HepG2 (cell line): Measurements from ENCODE around the gene RGS2. TPM values are rescaled to one million over a fixed set of nuclear protein-coding genes. Genes with fewer than 3 reads are reported as not detected.

Experiments used
- ATF4 ChIP-seq, 2 experiments: fragments of 450-650 bp in 1 of 2; sonication (generic) in 1 of 2; formaldehyde crosslinking; IDR thresholded peaks; 2 replicates each; pipeline versions ENCODE4 v1.5.0 to v1.8.0; 2020 to 2022; ENCODE audit warnings: mild to moderate bottlenecking in 1 of 2, missing genetic modification reagents in 1 of 2
- GPBP1L1 ChIP-seq: sonication (generic); formaldehyde crosslinking; IDR thresholded peaks from 2 replicates; pipeline ENCODE4 v1.5.0; 2020; ENCODE audit warnings: mild to moderate bottlenecking, missing genetic modification reagents
- ISL2 ChIP-seq: sonication (generic); formaldehyde crosslinking; IDR thresholded peaks from 2 replicates; pipeline ENCODE4 v1.5.0; 2020; ENCODE audit warnings: missing genetic modification reagents
- KMT2A ChIP-seq: sonication (generic); formaldehyde crosslinking; IDR thresholded peaks from 2 replicates; pipeline ENCODE4 v1.4.0; 2020; ENCODE audit warnings: missing genetic modification reagents
- POGZ ChIP-seq: sonication (generic); formaldehyde crosslinking; IDR thresholded peaks from 2 replicates; pipeline ENCODE4 v1.4.0; 2020; ENCODE audit warnings: mild to moderate bottlenecking, missing genetic modification reagents
- POLR2AphosphoS2 ChIP-seq: IDR thresholded peaks from 2 replicates; pipeline ENCODE4 v1.6.1; 2011; ENCODE audit warnings: low read depth, low read length, improper control_type of control experiment
- RARA ChIP-seq: IDR thresholded peaks from 2 replicates; pipeline ENCODE4 v1.6.1; 2016; ENCODE audit warnings: missing genetic modification reagents, missing compliant biosample characterization
- SIX4 ChIP-seq: sonication (generic); formaldehyde crosslinking; IDR thresholded peaks from 2 replicates; pipeline ENCODE4 v1.4.0; 2020; ENCODE audit warnings: missing genetic modification reagents
- SKIL ChIP-seq: sonication (generic); formaldehyde crosslinking; IDR thresholded peaks from 2 replicates; pipeline ENCODE4 v1.8.0; 2022; ENCODE audit warnings: missing genetic modification reagents, mild to moderate bottlenecking, moderate library complexity, borderline replicate concordance
- SOX6 ChIP-seq, 2 experiments: fragments of 450-650 bp in 1 of 2; sonication (generic) in 1 of 2; formaldehyde crosslinking in 1 of 2; IDR thresholded peaks; 2 replicates each; pipeline versions ENCODE4 v1.4.0 to v1.6.1; 2017 to 2020; ENCODE audit warnings: antibody characterized with exemption in 1 of 2, mild to moderate bottlenecking in 1 of 2, missing genetic modification reagents in 1 of 2
- SRSF9 ChIP-seq: fragments of 200-400 bp; formaldehyde crosslinking; IDR thresholded peaks from 2 replicates; pipeline ENCODE4 v1.6.1; 2018; ENCODE audit warnings: borderline replicate concordance, mild to moderate bottlenecking, low read depth, low read length; ENCODE audit not compliant: insufficient read depth, poor library complexity, severe bottlenecking
- STAT6 ChIP-seq: sonication (generic); formaldehyde crosslinking; IDR thresholded peaks from 2 replicates; pipeline ENCODE4 v1.4.0; 2020; ENCODE audit warnings: missing genetic modification reagents, mild to moderate bottlenecking, borderline replicate concordance
- SYNCRIP ChIP-seq: fragments of 200-400 bp; formaldehyde crosslinking; IDR thresholded peaks from 2 replicates; pipeline ENCODE4 v1.6.1; 2018; ENCODE audit warnings: mild to moderate bottlenecking, low read depth, low read length; ENCODE audit not compliant: insufficient read depth
- YY1 ChIP-seq: IDR thresholded peaks from 2 replicates; pipeline ENCODE4 v1.6.1; 2011; ENCODE audit warnings: low read length, low read depth, moderate library complexity, mild to moderate bottlenecking; ENCODE audit not compliant: insufficient read depth, insufficient replicate concordance
- ZBTB14 ChIP-seq: sonication (generic); formaldehyde crosslinking; IDR thresholded peaks from 2 replicates; pipeline ENCODE4 v1.4.0; 2020; ENCODE audit warnings: missing genetic modification reagents
- ZBTB3 ChIP-seq: sonication (generic); formaldehyde crosslinking; IDR thresholded peaks from 2 replicates; pipeline ENCODE4 v1.4.0; 2020; ENCODE audit warnings: low read depth, mild to moderate bottlenecking, moderate library complexity, missing genetic modification reagents, borderline replicate concordance
- ZNF224 ChIP-seq: sonication (generic); formaldehyde crosslinking; IDR thresholded peaks from 2 replicates; pipeline ENCODE4 v1.5.0; 2020; ENCODE audit warnings: mild to moderate bottlenecking, missing genetic modification reagents
- ZNF468 ChIP-seq: sonication (generic); formaldehyde crosslinking; IDR thresholded peaks from 2 replicates; pipeline ENCODE4 v1.8.0; 2022; ENCODE audit warnings: mild to moderate bottlenecking, moderate library complexity, missing genetic modification reagents
- ZNF562 ChIP-seq: sonication (generic); formaldehyde crosslinking; IDR thresholded peaks from 2 replicates; pipeline ENCODE4 v1.8.0; 2022; ENCODE audit warnings: missing genetic modification reagents, borderline replicate concordance
- ZNF597 ChIP-seq: sonication (generic); formaldehyde crosslinking; IDR thresholded peaks from 2 replicates; pipeline ENCODE4 v1.5.0; 2020; ENCODE audit warnings: missing genetic modification reagents
- polyA plus RNA-seq, 8 experiments: library from polyadenylated mRNA; depleted of rRNA in 3 of 8; stranded (reverse) in 7 of 8; unstranded in 1 of 8; fragments of >200 nt; fragmentation: Illumina TruSeq in 4 of 8; extraction: Trizol in 4 of 8; gene quantifications; 2 replicates each; pipeline versions ENCODE4 v1.2.1 to v1.2.3, GENCODE V29; 2011 to 2016; ENCODE audit warnings: low read depth in 4 of 8, missing spikeins in 1 of 8, mixed read lengths in 1 of 8; ENCODE audit not compliant: insufficient read depth in 1 of 8
- total RNA-seq, 5 experiments: library from RNA; depleted of rRNA; stranded (reverse); fragments of >200 nt; fragmentation: Illumina TruSeq; extraction: Trizol; gene quantifications; 2 replicates each; pipeline ENCODE4 v1.2.3, GENCODE V29; 2016; ENCODE audit warnings: low read depth in 1 of 5

The RGS2 gene
- total and polyA plus RNA-seq, 2 of the 13 experiments (the other 11 are each of a cell fraction or from before 2014, with no cell fraction given), result 0.64 to 1.4 TPM

GRCh38 chr1:192759104-192759503, 49.7 kb upstream of the RGS2 start (continued):
- TF ChIP-seq SOX6 (IDR thresholded peaks at IDR 0.05) (no peak), SOX6 (CRISPR knock-in tag; IDR thresholded peaks at IDR 0.05) (peak; percentile 93), SIX4 (CRISPR knock-in tag) (no peak), GPBP1L1 (CRISPR knock-in tag) (no peak), YY1 (no peak), RARA (CRISPR knock-in tag) (0 out of 2 replicates have a peak, but pooled peaks have one; percentile 29), POGZ (CRISPR knock-in tag) (peak; percentile 48), SKIL (CRISPR knock-in tag) (no peak), SYNCRIP (no peak), ZNF468 (no peak), ZNF597 (CRISPR knock-in tag) (no peak), SRSF9 (no peak), ZBTB3 (CRISPR knock-in tag) (no peak), STAT6 (CRISPR knock-in tag) (no peak), KMT2A (no peak), POLR2AphosphoS2 (no peak), ISL2 (CRISPR knock-in tag) (peak; percentile 32; the same call in 1 of the 2 replicates), ZNF224 (CRISPR knock-in tag) (no peak), ZBTB14 (CRISPR knock-in tag) (no peak), ZNF562 (CRISPR knock-in tag) (no peak), ATF4 (CRISPR knock-in tag; IDR thresholded peaks at IDR 0.05) (no peak)
